VCaP (cell line): ENCODE results near the gene HIVEP3.

ENCODE experiments used
- H3K27ac ChIP-seq: fragments of 450-650 bp; 2 replicates; pipeline ENCODE4 v1.5.1; 2017
- TF ChIP-seq, protein P1 (sequence below): fragments of 450-650 bp; conservative IDR thresholded peaks from 2 replicates; pipeline ENCODE4 v1.5.1; 2017; ENCODE audit warnings: mild to moderate bottlenecking, moderate library complexity

The HIVEP3 gene

DNA sequence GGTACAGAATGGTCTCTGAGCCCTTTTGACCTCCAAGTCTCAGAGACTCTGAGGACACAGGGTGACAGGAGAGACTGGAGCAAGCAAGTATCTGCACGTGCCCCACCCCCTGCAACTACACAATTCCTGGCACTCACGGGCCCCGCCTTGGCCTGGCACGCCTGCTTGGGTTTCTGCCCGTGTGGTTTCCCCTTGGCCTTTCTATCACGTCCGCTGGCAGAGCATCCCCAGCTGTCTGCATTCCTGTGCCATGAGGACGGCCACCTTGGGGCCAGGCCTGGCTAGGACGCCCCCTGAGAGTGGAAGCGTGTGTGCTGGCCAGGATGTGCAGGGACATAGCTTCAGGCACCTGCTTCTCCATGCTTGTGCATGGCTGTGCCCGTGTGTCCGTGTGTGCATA, 419.9 kb downstream of the HIVEP3 start:
- TF ChIP-seq, protein P1, sequence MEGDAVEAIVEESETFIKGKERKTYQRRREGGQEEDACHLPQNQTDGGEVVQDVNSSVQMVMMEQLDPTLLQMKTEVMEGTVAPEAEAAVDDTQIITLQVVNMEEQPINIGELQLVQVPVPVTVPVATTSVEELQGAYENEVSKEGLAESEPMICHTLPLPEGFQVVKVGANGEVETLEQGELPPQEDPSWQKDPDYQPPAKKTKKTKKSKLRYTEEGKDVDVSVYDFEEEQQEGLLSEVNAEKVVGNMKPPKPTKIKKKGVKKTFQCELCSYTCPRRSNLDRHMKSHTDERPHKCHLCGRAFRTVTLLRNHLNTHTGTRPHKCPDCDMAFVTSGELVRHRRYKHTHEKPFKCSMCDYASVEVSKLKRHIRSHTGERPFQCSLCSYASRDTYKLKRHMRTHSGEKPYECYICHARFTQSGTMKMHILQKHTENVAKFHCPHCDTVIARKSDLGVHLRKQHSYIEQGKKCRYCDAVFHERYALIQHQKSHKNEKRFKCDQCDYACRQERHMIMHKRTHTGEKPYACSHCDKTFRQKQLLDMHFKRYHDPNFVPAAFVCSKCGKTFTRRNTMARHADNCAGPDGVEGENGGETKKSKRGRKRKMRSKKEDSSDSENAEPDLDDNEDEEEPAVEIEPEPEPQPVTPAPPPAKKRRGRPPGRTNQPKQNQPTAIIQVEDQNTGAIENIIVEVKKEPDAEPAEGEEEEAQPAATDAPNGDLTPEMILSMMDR = no peak
- peak overlapping the region; percentile 95 for H3K27ac ChIP-seq

DNA sequence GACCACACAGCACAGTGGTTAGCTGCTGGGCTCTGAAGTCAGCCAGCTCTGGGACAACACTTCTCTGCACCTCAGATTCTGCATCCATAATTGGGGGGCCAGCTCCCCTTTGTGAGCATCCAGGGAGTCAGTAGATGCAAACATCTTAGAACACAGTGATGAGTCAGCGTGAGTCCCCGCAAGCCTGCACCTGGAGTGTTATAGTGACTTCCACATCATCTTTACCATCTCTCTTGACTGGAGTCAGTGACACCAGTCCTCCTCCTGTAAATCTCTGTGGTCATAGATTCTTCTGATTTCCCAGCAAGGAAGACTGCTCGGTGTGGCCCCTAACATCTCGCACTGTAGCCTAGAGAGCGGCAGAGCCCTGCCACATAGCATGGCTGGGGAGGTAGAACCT, 420.3 kb downstream of the HIVEP3 start:
- peak overlapping the region; percentile 95 for H3K27ac ChIP-seq
- TF ChIP-seq, protein P1 = no peak

DNA sequence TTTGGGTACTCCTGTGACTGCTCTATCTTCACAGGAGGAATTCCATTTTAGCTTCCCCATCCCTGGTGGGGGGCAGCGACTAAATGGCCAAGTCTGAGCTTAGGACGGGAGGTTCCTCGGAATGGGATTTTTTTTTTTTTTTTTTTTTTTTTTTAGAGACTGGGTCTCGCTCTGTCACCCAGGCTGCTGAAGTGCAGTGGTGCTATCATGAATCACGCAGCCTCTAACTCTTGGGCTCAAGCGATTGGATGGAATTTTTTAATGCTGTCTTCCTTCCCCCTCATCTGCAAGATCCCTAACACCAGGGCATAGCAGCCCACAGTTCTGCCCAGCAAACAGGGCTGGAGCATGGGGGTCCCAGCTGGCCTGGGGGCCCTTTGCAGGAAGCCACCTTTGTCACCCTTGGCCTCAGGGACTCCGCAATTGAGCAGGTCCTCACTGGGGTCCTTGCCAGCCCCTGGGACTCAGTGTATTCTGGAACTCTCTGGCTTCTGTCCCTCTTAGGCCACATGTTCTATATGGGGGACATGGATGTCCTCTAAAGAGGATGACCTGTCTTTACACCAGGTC, 421.2 kb downstream of the HIVEP3 start:
- TF ChIP-seq, protein P1 = no peak
- H3K27ac ChIP-seq = peak overlapping the region; percentile 95; the same call in 1 of the 2 replicates

DNA sequence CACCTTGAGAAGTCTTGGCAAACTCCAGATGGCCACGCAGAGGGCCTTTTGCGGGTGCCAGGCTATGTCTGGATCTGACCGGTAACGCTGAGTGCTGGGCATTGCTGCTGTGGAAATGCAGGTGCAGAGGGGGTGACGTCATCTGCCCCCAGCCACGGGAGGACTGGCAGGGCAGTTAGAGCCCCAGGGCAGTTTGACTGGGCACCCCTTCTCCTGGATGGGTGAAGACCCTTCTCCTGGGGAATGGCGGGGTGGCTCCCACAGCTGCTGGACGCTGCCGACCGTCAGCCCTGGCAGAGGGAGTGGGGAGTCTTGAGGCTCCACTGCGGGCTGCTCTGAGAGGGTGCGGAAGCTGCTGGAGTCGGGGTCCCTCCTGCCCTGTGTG, 421.7 kb downstream of the HIVEP3 start:
- H3K27ac ChIP-seq = peak overlapping the region; percentile 78; the same call in 1 of the 2 replicates
- TF ChIP-seq, protein P1 = no peak

DNA sequence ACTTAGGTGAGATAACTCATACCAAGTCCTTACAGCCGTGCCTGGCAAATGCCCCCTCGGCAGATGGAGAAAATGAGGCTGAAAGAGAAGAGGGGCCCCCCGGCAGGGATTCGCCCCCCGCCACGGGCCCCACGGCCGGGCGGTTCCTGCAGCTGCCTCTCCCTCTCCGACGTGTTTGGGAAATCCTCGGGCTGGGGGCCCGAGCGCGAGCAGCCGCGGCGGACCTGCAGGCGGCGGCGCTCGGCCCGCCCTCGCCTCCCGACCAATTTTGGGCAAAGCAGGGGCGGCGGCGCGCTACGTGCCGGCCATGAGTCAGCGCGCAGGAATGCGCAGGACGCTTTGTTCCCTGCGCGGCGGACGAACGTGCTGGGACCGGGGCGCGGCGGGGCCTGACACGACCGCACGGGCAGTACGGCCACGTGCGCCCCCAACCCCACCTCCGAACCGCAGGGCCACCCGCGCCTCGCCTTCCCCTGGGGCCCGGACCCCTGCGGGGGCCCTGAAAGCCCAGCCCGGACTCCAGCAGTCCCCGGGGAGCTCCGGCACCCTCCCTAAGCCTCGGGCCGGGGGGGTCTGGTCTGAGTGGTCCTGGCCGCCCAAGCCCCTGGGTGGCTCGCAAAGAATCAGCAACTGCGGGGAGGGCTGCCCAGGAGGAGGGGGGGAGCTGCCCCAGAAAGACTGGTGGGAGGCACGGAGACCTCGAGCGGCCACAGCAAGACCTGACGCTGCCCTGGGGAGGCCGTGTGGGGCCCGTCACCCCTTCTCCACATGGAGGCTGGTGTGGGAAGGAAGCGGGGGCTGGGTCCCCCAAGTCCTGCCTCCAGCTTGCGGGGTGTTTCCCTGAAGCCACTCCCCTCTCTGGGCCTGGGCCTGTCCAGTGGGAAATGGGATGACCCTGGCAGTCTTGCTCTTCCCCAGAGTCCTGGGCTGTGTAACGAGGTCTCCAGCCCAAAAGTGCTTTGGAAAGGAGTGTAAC, 422.4 kb downstream of the HIVEP3 start:
- peak overlapping the region; percentile 78 for H3K27ac ChIP-seq
- TF ChIP-seq, protein P1 = no peak

DNA sequence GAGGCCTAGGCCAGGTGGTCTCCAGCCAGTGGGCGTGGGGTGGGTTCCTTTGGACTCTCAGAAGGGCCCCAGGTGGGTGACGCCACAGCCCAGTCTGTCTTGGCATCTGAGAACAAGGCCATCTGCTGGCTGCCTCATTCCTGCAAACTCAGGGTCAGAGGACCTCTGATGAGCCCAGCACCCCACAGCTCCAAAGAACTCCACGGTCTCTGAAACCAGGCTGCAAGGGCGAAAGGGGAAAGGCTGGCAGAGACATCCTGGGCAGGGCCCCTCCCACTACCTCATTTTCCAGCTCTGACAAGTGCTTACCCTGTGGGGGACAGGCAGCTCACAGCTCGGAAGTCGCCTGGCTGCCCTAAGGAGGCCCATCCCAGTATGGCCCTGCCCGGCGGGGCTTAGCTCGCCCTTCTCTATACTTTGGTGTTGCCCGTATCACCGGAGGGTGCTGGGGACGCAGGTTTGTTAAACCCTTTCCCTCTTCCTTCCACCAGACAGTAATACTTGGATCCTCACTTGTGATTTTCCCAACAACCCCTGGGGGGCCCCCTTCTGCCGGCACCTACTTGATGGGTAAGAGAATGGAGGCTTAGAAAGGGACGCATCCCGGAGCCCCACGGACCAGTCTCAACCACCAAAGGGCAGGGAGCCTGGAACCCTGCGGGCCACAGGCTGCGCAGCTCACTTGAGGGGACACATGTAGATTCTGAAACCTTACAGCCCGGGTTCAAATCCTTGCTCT, 423.3 kb downstream of the HIVEP3 start:
- TF ChIP-seq, protein P1 = no peak
- H3K27ac ChIP-seq = peak overlapping the region; percentile 78; the same call in 1 of the 2 replicates
